HepG2 (cell line): ENCODE results near the gene MCMBP. TPM values are rescaled to one million over a fixed set of nuclear protein-coding genes. Genes with fewer than 3 reads are reported as not detected.

ENCODE experiments used
- CBFB ChIP-seq: sonication (generic); formaldehyde crosslinking; IDR thresholded peaks from 2 replicates; pipeline ENCODE4 v1.4.0; 2020; ENCODE audit warnings: missing genetic modification reagents
- DNMT3B ChIP-seq: conservative IDR thresholded peaks from 2 replicates; pipeline ENCODE4 v1.6.1; 2016; ENCODE audit warnings: missing biosample characterization, control low read depth
- KLF13 ChIP-seq: sonication (generic); formaldehyde crosslinking; IDR thresholded peaks from 2 replicates; pipeline ENCODE4 v1.4.0; 2020; ENCODE audit warnings: mild to moderate bottlenecking, missing genetic modification reagents
- PAWR ChIP-seq: sonication (generic); formaldehyde crosslinking; IDR thresholded peaks from 2 replicates; pipeline ENCODE4 v1.4.0; 2020; ENCODE audit warnings: missing genetic modification reagents, mild to moderate bottlenecking, borderline replicate concordance
- PHF20 ChIP-seq: sonication (generic); formaldehyde crosslinking; IDR thresholded peaks from 2 replicates; pipeline ENCODE4 v1.5.0; 2020; ENCODE audit warnings: mild to moderate bottlenecking, missing genetic modification reagents
- PLRG1 ChIP-seq: fragments of 450-650 bp; conservative IDR thresholded peaks from 2 replicates; pipeline ENCODE4 v1.6.1; 2016
- POLR2G ChIP-seq: fragments of 200-400 bp; formaldehyde crosslinking; IDR thresholded peaks from 2 replicates; pipeline ENCODE4 v1.6.1; 2018; ENCODE audit warnings: mild to moderate bottlenecking, low read depth, low read length, moderate library complexity
- SAP130 ChIP-seq: IDR thresholded peaks from 2 replicates; pipeline ENCODE4 v1.6.1; 2016; ENCODE audit warnings: low read depth
- SNAPC2 ChIP-seq: sonication (generic); formaldehyde crosslinking; IDR thresholded peaks from 2 replicates; pipeline ENCODE4 v1.8.1; 2022; ENCODE audit warnings: mild to moderate bottlenecking, missing genetic modification reagents
- STAG1 ChIP-seq: sonication (generic); formaldehyde crosslinking; IDR thresholded peaks from 2 replicates; pipeline ENCODE4 v1.4.0; 2020; ENCODE audit warnings: missing genetic modification reagents
- ZFP1 ChIP-seq: IDR thresholded peaks from 2 replicates; pipeline ENCODE4 v1.6.1; 2016
- ZKSCAN5 ChIP-seq: sonication (generic); formaldehyde crosslinking; IDR thresholded peaks from 2 replicates; pipeline ENCODE4 v1.5.1; 2020; ENCODE audit warnings: mild to moderate bottlenecking, missing genetic modification reagents
- ZNF331 ChIP-seq: sonication (generic); formaldehyde crosslinking; IDR thresholded peaks from 2 replicates; pipeline ENCODE4 v1.4.0; 2020; ENCODE audit warnings: missing genetic modification reagents
- ZNF335 ChIP-seq: sonication (generic); formaldehyde crosslinking; IDR thresholded peaks from 2 replicates; pipeline ENCODE4 v1.4.0; 2020; ENCODE audit warnings: missing genetic modification reagents
- ZNF354B ChIP-seq: sonication (generic); formaldehyde crosslinking; IDR thresholded peaks from 2 replicates; pipeline ENCODE4 v1.8.0; 2022; ENCODE audit warnings: mild to moderate bottlenecking, missing genetic modification reagents
- ZNF513 ChIP-seq: sonication (generic); formaldehyde crosslinking; conservative IDR thresholded peaks from 2 replicates; pipeline ENCODE4 v1.5.0; 2020; ENCODE audit warnings: missing genetic modification reagents
- ZNF615 ChIP-seq: sonication (generic); formaldehyde crosslinking; IDR thresholded peaks from 2 replicates; pipeline ENCODE4 v1.5.0; 2020; ENCODE audit warnings: mild to moderate bottlenecking, missing genetic modification reagents, borderline replicate concordance
- ZNF777 ChIP-seq: sonication (generic); formaldehyde crosslinking; IDR thresholded peaks from 2 replicates; pipeline ENCODE4 v1.4.0; 2020; ENCODE audit warnings: missing genetic modification reagents
- ZNF792 ChIP-seq: IDR thresholded peaks from 2 replicates; pipeline ENCODE4 v1.6.1; 2016
- ZXDC ChIP-seq: sonication (generic); formaldehyde crosslinking; IDR thresholded peaks from 2 replicates; pipeline ENCODE4 v1.5.0; 2020; ENCODE audit warnings: mild to moderate bottlenecking, missing genetic modification reagents
- polyA plus RNA-seq, 8 experiments: library from polyadenylated mRNA; depleted of rRNA in 3 of 8; stranded (reverse) in 7 of 8; unstranded in 1 of 8; fragments of >200 nt; fragmentation: Illumina TruSeq in 4 of 8; extraction: Trizol in 4 of 8; gene quantifications; 2 replicates each; pipeline versions ENCODE4 v1.2.1 to v1.2.3, GENCODE V29; 2011 to 2016; ENCODE audit warnings: low read depth in 4 of 8, missing spikeins in 1 of 8, mixed read lengths in 1 of 8; ENCODE audit not compliant: insufficient read depth in 1 of 8
- total RNA-seq, 5 experiments: library from RNA; depleted of rRNA; stranded (reverse); fragments of >200 nt; fragmentation: Illumina TruSeq; extraction: Trizol; gene quantifications; 2 replicates each; pipeline ENCODE4 v1.2.3, GENCODE V29; 2016; ENCODE audit warnings: low read depth in 1 of 5
- TF ChIP-seq, protein P1 (sequence below): sonication (generic); formaldehyde crosslinking; IDR thresholded peaks from 2 replicates; pipeline ENCODE4 v1.8.0; 2022; ENCODE audit warnings: mild to moderate bottlenecking, missing genetic modification reagents
- TF ChIP-seq, protein P2 (sequence below), 2 experiments: sonication (generic) in 1 of 2; formaldehyde crosslinking in 1 of 2; IDR thresholded peaks; 2 replicates each; pipeline versions ENCODE4 v1.5.1 to v1.6.1; 2011 to 2020; ENCODE audit warnings: borderline replicate concordance in 1 of 2, low read depth in 1 of 2, low read length in 1 of 2, mild to moderate bottlenecking in 1 of 2, missing genetic modification reagents in 1 of 2, moderate library complexity in 1 of 2
- TF ChIP-seq, protein P3 (sequence below): sonication (generic); formaldehyde crosslinking; IDR thresholded peaks from 2 replicates; pipeline ENCODE4 v1.4.0; 2020; ENCODE audit warnings: missing genetic modification reagents

The MCMBP gene
- total and polyA plus RNA-seq, 2 of the 13 experiments (the other 11 are each of a cell fraction or from before 2014, with no cell fraction given): 35.7 to 62.4 TPM

DNA sequence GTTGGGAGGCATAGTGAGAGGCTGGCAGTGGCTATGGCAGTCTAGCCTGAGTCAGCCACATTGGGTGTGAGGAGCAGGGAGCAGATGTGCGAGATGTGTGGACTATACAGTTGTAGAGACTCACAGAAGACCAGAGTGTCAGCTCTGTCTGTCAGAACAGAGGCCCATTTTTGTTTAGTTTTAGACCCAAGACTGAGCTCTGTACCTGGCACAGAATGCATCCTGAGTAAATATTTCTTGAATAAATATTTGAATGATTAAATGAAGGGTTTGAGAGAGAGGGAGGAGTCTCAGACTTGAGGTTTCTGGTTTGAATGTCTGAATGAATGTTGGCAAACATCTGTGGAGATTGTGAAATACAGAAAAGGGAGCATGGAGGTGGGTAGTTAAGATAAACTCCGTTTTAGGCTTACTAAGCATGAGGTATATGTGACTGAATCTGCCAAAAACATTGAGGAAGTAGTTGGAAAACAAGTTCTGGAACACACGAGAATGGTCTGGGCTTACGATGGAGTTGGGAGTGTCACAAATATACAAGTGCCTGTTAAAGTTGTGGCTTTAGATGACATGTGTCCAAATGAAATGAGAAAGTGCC lies 23.5 kb upstream of the MCMBP start (continued):
- TF ChIP-seq SAP130: peak; percentile 72; the same call in 1 of the 2 replicates
- TF ChIP-seq POLR2G: no peak
- no peak for TF ChIP-seq ZNF615
- no peak for TF ChIP-seq ZNF331 (CRISPR knock-in tag)
- no peak for TF ChIP-seq ZNF777 (CRISPR knock-in tag)
- TF ChIP-seq DNMT3B: no peak
- no peak for TF ChIP-seq ZNF792 (CRISPR knock-in tag)
- no peak for TF ChIP-seq PAWR (CRISPR knock-in tag)
- no peak for TF ChIP-seq ZNF335 (CRISPR knock-in tag)
- no peak for TF ChIP-seq ZXDC (CRISPR knock-in tag)
- TF ChIP-seq ZFP1 (CRISPR knock-in tag): no peak
- no peak for TF ChIP-seq PLRG1
- TF ChIP-seq CBFB (CRISPR knock-in tag): no peak
- TF ChIP-seq SNAPC2 (CRISPR knock-in tag): no peak
- TF ChIP-seq, protein P1, sequence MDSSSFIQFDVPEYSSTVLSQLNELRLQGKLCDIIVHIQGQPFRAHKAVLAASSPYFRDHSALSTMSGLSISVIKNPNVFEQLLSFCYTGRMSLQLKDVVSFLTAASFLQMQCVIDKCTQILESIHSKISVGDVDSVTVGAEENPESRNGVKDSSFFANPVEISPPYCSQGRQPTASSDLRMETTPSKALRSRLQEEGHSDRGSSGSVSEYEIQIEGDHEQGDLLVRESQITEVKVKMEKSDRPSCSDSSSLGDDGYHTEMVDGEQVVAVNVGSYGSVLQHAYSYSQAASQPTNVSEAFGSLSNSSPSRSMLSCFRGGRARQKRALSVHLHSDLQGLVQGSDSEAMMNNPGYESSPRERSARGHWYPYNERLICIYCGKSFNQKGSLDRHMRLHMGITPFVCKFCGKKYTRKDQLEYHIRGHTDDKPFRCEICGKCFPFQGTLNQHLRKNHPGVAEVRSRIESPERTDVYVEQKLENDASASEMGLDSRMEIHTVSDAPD (CRISPR knock-in tag): no peak
- no peak for TF ChIP-seq STAG1
- TF ChIP-seq PHF20 (CRISPR knock-in tag): no peak
- no peak for TF ChIP-seq ZNF354B (CRISPR knock-in tag)
- TF ChIP-seq, protein P2, sequence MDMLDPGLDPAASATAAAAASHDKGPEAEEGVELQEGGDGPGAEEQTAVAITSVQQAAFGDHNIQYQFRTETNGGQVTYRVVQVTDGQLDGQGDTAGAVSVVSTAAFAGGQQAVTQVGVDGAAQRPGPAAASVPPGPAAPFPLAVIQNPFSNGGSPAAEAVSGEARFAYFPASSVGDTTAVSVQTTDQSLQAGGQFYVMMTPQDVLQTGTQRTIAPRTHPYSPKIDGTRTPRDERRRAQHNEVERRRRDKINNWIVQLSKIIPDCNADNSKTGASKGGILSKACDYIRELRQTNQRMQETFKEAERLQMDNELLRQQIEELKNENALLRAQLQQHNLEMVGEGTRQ (IDR thresholded peaks at IDR 0.05; ENCODE audit: low read depth, low read length): no peak
- TF ChIP-seq, protein P2 (CRISPR knock-in tag; IDR thresholded peaks at IDR 0.05; ENCODE audit: borderline replicate concordance): no peak
- TF ChIP-seq ZNF513 (CRISPR knock-in tag): no peak
- no peak for TF ChIP-seq KLF13 (CRISPR knock-in tag)
- TF ChIP-seq ZKSCAN5 (CRISPR knock-in tag): no peak
- TF ChIP-seq, protein P3, sequence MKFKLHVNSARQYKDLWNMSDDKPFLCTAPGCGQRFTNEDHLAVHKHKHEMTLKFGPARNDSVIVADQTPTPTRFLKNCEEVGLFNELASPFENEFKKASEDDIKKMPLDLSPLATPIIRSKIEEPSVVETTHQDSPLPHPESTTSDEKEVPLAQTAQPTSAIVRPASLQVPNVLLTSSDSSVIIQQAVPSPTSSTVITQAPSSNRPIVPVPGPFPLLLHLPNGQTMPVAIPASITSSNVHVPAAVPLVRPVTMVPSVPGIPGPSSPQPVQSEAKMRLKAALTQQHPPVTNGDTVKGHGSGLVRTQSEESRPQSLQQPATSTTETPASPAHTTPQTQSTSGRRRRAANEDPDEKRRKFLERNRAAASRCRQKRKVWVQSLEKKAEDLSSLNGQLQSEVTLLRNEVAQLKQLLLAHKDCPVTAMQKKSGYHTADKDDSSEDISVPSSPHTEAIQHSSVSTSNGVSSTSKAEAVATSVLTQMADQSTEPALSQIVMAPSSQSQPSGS: no peak
